Motor neuron (in vitro differentiated cells): ENCODE data around the gene CCL4. TPM values are rescaled to one million over a fixed set of nuclear protein-coding genes. Genes with fewer than 3 reads are reported as not detected.
A peak's percentile ranks its signal among the peaks of the same experiment; 100 is the strongest.

Experiments used
- ATAC-seq, 8 experiments: fragments of 200-7000 bp; cut with Tn5 transposase; replicated peaks in 6 of 8; 2 replicates each; pipeline ENCODE4 v1.8.0; 2021; ENCODE audit warnings: mild to moderate bottlenecking in 8 of 8, moderate library complexity in 8 of 8
- H3K27ac ChIP-seq, 2 donors: fragments of 250-450 bp; sonication (Bioruptor Pico); 2 replicates each; pipeline ENCODE4 v1.9.0; 2021; ENCODE audit warnings: antibody characterized with exemption in 2 of 2, mild to moderate bottlenecking in 2 of 2, moderate library complexity in 1 of 2
- H3K4me1 ChIP-seq, 2 donors: fragments of 250-450 bp; sonication (Bioruptor Pico); replicated peaks in 1 of 2; 2 replicates each; pipeline ENCODE4 v1.6.1; 2021; ENCODE audit warnings: antibody characterized with exemption in 2 of 2, mild to moderate bottlenecking in 2 of 2, moderate library complexity in 1 of 2
- H3K4me3 ChIP-seq, 5 donors: fragments of 250-450 bp; sonication (Bioruptor Pico); 2 replicates each; pipeline ENCODE4 v1.9.0; 2021; ENCODE audit warnings: antibody characterized with exemption in 5 of 5, mild to moderate bottlenecking in 5 of 5, moderate library complexity in 4 of 5
- WGBS, 10 experiments: fragments of 450-650 bp; shearing (Covaris generic); methylation state at CpG; one replicate each; pipeline ENCODE4 v1.0.0; 2022; 5-methylcytosine and 5-hydroxymethylcytosine counted together
- in situ Hi-C, 9 experiments: fragments of 400-800 bp; cut with MboI; loops; one replicate each; pipeline ENCODE4 v1.15.0; 2021; ENCODE audit warnings: low sequenced_read_pairs in 9 of 9, low pct_unique_long_range_greater_than_20kb in 2 of 9; ENCODE audit not compliant: unreplicated experiment in 9 of 9
- total RNA-seq, 8 experiments: library from RNA; unstranded; fragments of 300-600 nt; gene quantifications; 2 replicates each; pipeline versions ENCODE4 v1.2.3 to v1.2.4, GENCODE V29; 2022

Gene CCL4
- total RNA-seq, 8 experiments from 2014 or later, result 0.13 to 0.52 (median 0.37) TPM; not detected in 4

- ATAC-seq, result no peak
- Histone ChIP-seq H3K4me3 (no peak overlapping the region), H3K4me1 (no peaks in the 10 kb centered on the region), H3K27ac (no peak overlapping the region)
- WGBS, 10 experiments, result 19 to 97% (median 41%) methylated on average over 2 to 7 of the region's 7 CpGs; no CpG with 5 or more reads in 1 of the 10 experiments
- in situ Hi-C loops, result loop anchor here in 2 of 9 experiments (25.0 kb wide), 2 partner anchors 140 to 165 kb away; partner anchors contain the start of genes CCL14 (in 1 of the 2) and CCL16 (in 1 of the 2)
Observed at GRCh38 chr17:36127199-36127893, 23.7 kb downstream of the CCL4 start.

DNA sequence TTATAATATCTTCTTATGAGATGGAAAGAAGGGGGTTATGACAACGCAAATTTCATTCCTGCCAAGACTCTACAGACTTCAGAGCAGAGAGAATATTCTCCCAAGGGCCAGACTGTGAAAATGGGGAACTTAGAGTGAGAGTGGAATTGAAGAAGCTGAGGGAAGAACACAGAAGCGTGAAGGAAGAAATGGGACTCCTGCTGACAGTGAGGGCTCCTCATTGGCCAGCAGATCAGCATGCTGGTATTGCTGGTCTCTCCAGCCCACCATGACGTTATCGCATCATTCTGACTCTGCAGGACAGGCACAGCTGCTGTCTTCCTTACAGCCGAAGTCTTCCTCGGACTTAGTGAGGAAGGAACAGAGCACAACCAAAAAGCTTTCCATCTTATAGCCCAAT is 24.3 kb downstream of the CCL4 start:
- WGBS, 10 experiments, result 13 to 88% (median 58%) methylated on average over 1 to 6 of the region's 6 CpGs; no CpG with 5 or more reads in 1 of the 10 experiments
- H3K27ac ChIP-seq, result no peak overlapping the region
- no peaks in the 10 kb centered on the region for H3K4me1 ChIP-seq
- in situ Hi-C loops, result loop anchor here in 2 of 9 experiments (25.0 kb wide), 2 partner anchors 141 to 166 kb away; partner anchors contain the start of genes CCL14 (in 1 of the 2) and CCL16 (in 1 of the 2)
- H3K4me3 ChIP-seq, result no peak overlapping the region
- no peak for ATAC-seq

DNA sequence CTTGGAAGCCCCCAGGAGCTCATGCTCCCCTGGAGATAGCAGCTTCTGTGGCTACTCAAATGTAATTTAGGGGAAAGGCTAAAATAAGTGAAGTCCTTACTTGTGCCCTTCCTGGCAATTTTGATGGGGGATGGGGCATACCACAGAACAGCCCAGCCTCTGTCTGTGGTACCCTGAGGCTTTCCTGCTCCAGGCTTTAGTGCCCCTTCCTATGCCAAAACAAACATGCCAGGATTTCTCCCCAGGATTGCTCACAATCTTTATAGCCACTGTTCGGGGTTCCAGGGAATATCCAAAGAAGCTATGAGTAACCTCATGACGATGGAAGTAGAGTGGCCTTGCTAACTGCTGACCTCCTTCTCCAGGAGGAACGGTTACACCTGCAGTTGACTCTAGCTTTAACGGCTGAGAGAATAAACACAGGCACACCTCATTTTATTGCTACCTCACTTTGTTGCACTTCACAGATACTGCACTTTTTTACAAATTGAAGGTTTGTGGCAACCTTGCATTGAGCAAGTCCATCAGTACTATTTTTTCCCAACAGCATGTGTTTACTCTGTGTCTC is 24.9 kb downstream of the CCL4 start:
- WGBS, 10 experiments, result 15 to 90% (median 75%) methylated on average over 2 to 4 of the region's 4 CpGs; no CpG with 5 or more reads in 1 of the 10 experiments
- Histone ChIP-seq H3K4me3 (no peak overlapping the region), H3K27ac (no peak overlapping the region), H3K4me1 (no peaks in the 10 kb centered on the region)
- in situ Hi-C loops, result loop anchor here in 2 of 9 experiments (25.0 kb wide), 2 partner anchors 141 to 166 kb away; partner anchors contain the start of genes CCL14 (in 1 of the 2) and CCL16 (in 1 of the 2)
- ATAC-seq, result no peak

GRCh38 chr17:36129616-36130015 is 26.0 kb downstream of the CCL4 start:
- WGBS, 10 experiments, result 0 to 71% (median 57%) methylated on average over 1 of the region's 1 CpG; no CpG with 5 or more reads in 3 of the 10 experiments
- H3K4me3 ChIP-seq, result no peak overlapping the region
- ATAC-seq, result no peak
- H3K4me1 ChIP-seq, result peaks cover 0 to 3% of the 10 kb centered on the region in 2 donors
- in situ Hi-C loops, result loop anchor here in 3 of 9 experiments (10.0 to 25.0 kb wide), 3 partner anchors 142 to 167 kb away; partner anchors contain the start of genes CCL14 (in 1 of the 3) and CCL16 (in 1 of the 3)
- no peak overlapping the region for H3K27ac ChIP-seq

DNA sequence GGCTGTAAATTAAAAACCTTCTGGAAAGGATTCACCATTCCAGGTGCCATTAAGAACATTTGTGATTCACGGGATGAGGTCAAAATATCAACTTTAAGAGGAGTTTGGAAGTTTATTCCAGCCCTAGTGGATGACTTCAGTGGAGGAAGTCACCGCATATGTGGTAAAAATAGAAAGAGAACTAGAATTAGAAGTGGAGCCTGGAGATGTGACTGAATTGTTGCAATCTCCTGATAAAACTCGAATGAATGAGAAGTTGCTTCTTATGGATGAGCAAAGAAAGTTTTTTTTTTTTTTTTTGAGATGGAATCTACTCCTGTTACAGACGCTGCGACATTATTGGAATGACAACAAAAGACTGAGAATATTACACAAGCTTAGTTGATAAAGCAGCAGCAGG is 26.7 kb downstream of the CCL4 start:
- in situ Hi-C loops, result loop anchor here in 3 of 9 experiments (10.0 to 25.0 kb wide), 3 partner anchors 143 to 168 kb away; partner anchors contain the start of genes CCL14 (in 1 of the 3) and CCL16 (in 1 of the 3)
- peaks cover 0 to 3% of the 10 kb centered on the region in 2 donors for H3K4me1 ChIP-seq
- H3K27ac ChIP-seq, result no peak overlapping the region
- no peak overlapping the region for H3K4me3 ChIP-seq
- WGBS, 10 experiments, result 9 to 90% (median 63%) methylated on average over 2 to 5 of the region's 5 CpGs
- no peak for ATAC-seq

- no peak overlapping the region for H3K27ac ChIP-seq
- ATAC-seq, result peak in 1 of 8 experiments; percentile 33
- in situ Hi-C loops, result loop anchor here in 3 of 9 experiments (10.0 to 25.0 kb wide), 3 partner anchors 144 to 169 kb away; partner anchors contain the start of genes CCL14 (in 1 of the 3) and CCL16 (in 1 of the 3)
- WGBS, 10 experiments, result 0 to 100% (median 79%) methylated on average over 1 to 2 of the region's 2 CpGs
- peaks cover 0 to 3% of the 10 kb centered on the region in 2 donors for H3K4me1 ChIP-seq
- H3K4me3 ChIP-seq, result no peak overlapping the region
Observed at GRCh38 chr17:36131421-36131820, 27.8 kb downstream of the CCL4 start.

DNA sequence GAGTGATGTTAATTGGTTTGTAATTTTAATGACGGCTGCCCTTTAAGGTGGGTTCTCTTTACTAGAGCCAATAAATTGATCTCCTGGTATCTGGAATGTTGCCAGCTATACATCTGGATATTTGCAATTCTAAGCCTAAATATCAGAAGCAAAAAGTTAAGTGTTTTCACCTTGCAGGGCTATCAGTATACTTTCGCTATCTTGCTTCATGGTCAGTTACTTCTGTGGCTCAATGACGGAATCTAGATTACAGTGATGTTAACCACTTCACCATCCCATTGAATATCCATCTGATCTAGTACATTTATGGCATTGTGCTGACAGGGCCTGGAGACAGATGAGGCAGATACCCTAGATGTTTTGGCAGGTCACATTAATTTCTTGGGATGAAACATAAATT is 28.3 kb downstream of the CCL4 start:
- H3K27ac ChIP-seq, result no peak overlapping the region
- no peak overlapping the region for H3K4me3 ChIP-seq
- in situ Hi-C loops, result loop anchor here in 3 of 9 experiments (10.0 to 25.0 kb wide), 3 partner anchors 145 to 170 kb away; partner anchors contain the start of genes CCL14 (in 1 of the 3) and CCL16 (in 1 of the 3)
- ATAC-seq, result no peak
- peaks cover 0 to 3% of the 10 kb centered on the region in 2 donors for H3K4me1 ChIP-seq
- WGBS, 10 experiments, result 40 to 100% (median 80%) methylated on average over 1 to 3 of the region's 3 CpGs

DNA sequence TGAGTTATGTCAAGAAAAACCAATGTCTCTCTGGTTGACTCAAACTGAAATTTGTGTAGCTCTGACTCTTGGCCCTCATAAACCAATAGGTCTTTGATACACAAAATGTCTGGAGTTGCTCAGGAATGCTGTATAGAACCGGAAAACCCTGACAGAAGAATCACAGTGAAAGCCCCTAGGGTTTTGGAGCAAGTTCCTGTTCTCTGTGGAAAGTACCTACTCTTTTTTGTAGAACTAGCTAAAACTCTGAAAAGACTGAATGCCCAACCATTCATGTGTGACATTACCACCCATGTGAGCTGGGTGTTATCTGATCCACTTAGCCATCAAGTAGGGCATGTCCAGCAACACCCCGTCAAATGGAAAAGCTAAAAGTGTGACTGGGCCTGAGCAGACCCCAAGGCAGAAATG is 28.8 kb downstream of the CCL4 start:
- WGBS, 10 experiments, result 17 to 94% (median 73%) methylated on average over 1 to 2 of the region's 2 CpGs; no CpG with 5 or more reads in 3 of the 10 experiments
- Histone ChIP-seq H3K4me1 (peaks cover 0 to 3% of the 10 kb centered on the region in 2 donors), H3K4me3 (no peak overlapping the region), H3K27ac (no peak overlapping the region)
- ATAC-seq, result peak in 1 of 8 experiments; percentile 23
- in situ Hi-C loops, result loop anchor here in 3 of 9 experiments (10.0 to 25.0 kb wide), 3 partner anchors 145 to 170 kb away; partner anchors contain the start of genes CCL14 (in 1 of the 3) and CCL16 (in 1 of the 3)

GRCh38 chr17:36133602-36134236 is 30.1 kb downstream of the CCL4 start:
- H3K4me3 ChIP-seq, result no peak overlapping the region
- ATAC-seq, result peak in 4 of 8 experiments; percentile 31 to 74 (median 50)
- 19 to 100% (median 67%) methylated on average over 1 to 4 of the region's 4 CpGs; no CpG with 5 or more reads in 1 of the 10 experiments for WGBS, 10 experiments
- no peak overlapping the region for H3K27ac ChIP-seq
- in situ Hi-C loops, result loop anchor here in 3 of 9 experiments (10.0 to 25.0 kb wide), 3 partner anchors 146 to 171 kb away; partner anchors contain the start of genes CCL14 (in 1 of the 3) and CCL16 (in 1 of the 3)
- H3K4me1 ChIP-seq, result peaks cover 0 to 3% of the 10 kb centered on the region in 2 donors

- H3K27ac ChIP-seq, result no peak overlapping the region
- WGBS, 10 experiments, result 40 to 92% (median 75%) methylated on average over 1 to 3 of the region's 4 CpGs; no CpG with 5 or more reads in 4 of the 10 experiments
- H3K4me1 ChIP-seq, result peaks cover 0 to 3% of the 10 kb centered on the region in 2 donors
- ATAC-seq, result no peak
- in situ Hi-C loops, result loop anchor here in 3 of 9 experiments (10.0 to 25.0 kb wide), 3 partner anchors 148 to 173 kb away; partner anchors contain the start of genes CCL14 (in 1 of the 3) and CCL16 (in 1 of the 3)
- no peak overlapping the region for H3K4me3 ChIP-seq
Observed at GRCh38 chr17:36135465-36135864, 31.8 kb downstream of the CCL4 start.

- no peak overlapping the region for H3K27ac ChIP-seq
- no peak for ATAC-seq
- peaks cover 0 to 3% of the 10 kb centered on the region in 2 donors for H3K4me1 ChIP-seq
- WGBS, 10 experiments, result 0 to 71% (median 43%) methylated on average over 1 of the region's 1 CpG; no CpG with 5 or more reads in 6 of the 10 experiments
- no peak overlapping the region for H3K4me3 ChIP-seq
- in situ Hi-C loops, result loop anchor here in 3 of 9 experiments (10.0 to 25.0 kb wide), 3 partner anchors 149 to 174 kb away; partner anchors contain the start of genes CCL14 (in 1 of the 3) and CCL16 (in 1 of the 3)
Observed at GRCh38 chr17:36136036-36136435, 32.4 kb downstream of the CCL4 start.

DNA sequence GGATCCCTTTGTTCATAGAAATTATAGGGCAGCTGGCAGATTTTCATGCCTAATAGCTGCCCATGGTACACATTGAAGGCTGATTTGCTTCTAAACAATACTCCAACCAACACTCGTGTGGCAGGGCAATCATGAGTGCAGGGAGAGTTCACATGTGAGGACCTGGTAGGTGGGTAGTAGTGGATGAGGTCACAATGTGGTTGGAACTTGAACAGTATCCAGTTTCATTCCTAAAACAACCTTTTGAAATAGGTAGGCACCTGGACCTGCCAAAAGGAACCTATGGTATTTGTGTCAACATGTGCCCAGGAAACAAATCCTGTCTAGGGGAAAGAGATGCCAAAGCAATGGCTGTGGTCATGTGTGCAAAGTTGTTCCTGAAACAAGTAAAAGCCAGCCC is 32.8 kb downstream of the CCL4 start:
- ATAC-seq, result no peak
- H3K4me1 ChIP-seq, result peaks cover 0 to 3% of the 10 kb centered on the region in 2 donors
- H3K4me3 ChIP-seq, result no peak overlapping the region
- in situ Hi-C loops, result loop anchor here in 3 of 9 experiments (10.0 to 25.0 kb wide), 3 partner anchors 149 to 174 kb away; partner anchors contain the start of genes CCL14 (in 1 of the 3) and CCL16 (in 1 of the 3)
- WGBS, 10 experiments, result 0 to 70% (median 46%) methylated on average over 1 of the region's 1 CpG; no CpG with 5 or more reads in 6 of the 10 experiments
- H3K27ac ChIP-seq, result no peak overlapping the region
